Tongue (tissue), 2 donors: ENCODE results near the gene BSN. TPM values are rescaled to one million over a fixed set of nuclear protein-coding genes. Genes with fewer than 3 reads are reported as not detected.
A peak's percentile ranks its signal among the peaks of the same experiment; 100 is the strongest.

ENCODE experiments used
- DNase-seq: peaks from one replicate; pipeline ENCODE4 v3.0.0-alpha.2; 2015
- total RNA-seq: library from RNA; depleted of rRNA; stranded (reverse); fragments of >200 nt; gene quantifications from one replicate; pipeline ENCODE4 v1.2.3, GENCODE V29; 2014

BSN gene, protein sequence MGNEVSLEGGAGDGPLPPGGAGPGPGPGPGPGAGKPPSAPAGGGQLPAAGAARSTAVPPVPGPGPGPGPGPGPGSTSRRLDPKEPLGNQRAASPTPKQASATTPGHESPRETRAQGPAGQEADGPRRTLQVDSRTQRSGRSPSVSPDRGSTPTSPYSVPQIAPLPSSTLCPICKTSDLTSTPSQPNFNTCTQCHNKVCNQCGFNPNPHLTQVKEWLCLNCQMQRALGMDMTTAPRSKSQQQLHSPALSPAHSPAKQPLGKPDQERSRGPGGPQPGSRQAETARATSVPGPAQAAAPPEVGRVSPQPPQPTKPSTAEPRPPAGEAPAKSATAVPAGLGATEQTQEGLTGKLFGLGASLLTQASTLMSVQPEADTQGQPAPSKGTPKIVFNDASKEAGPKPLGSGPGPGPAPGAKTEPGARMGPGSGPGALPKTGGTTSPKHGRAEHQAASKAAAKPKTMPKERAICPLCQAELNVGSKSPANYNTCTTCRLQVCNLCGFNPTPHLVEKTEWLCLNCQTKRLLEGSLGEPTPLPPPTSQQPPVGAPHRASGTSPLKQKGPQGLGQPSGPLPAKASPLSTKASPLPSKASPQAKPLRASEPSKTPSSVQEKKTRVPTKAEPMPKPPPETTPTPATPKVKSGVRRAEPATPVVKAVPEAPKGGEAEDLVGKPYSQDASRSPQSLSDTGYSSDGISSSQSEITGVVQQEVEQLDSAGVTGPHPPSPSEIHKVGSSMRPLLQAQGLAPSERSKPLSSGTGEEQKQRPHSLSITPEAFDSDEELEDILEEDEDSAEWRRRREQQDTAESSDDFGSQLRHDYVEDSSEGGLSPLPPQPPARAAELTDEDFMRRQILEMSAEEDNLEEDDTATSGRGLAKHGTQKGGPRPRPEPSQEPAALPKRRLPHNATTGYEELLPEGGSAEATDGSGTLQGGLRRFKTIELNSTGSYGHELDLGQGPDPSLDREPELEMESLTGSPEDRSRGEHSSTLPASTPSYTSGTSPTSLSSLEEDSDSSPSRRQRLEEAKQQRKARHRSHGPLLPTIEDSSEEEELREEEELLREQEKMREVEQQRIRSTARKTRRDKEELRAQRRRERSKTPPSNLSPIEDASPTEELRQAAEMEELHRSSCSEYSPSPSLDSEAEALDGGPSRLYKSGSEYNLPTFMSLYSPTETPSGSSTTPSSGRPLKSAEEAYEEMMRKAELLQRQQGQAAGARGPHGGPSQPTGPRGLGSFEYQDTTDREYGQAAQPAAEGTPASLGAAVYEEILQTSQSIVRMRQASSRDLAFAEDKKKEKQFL (N-terminal part only)
- total RNA-seq, result 0.82 TPM

- peak; percentile 98 for DNase-seq
These were observed at the start of gene BSN for GRCh38 chr3:49553692-49554632. TSS of gene BSN (plus strand) at chr3:49554477. CDS start at chr3:49554603, 126 bp downstream.

GRCh38 chr3:49506906-49507305, 47.4 kb upstream of the BSN start:
- no peak for DNase-seq

- no peak for DNase-seq
These were observed 45.2 kb upstream of the BSN start for GRCh38 chr3:49509028-49509561.

DNA sequence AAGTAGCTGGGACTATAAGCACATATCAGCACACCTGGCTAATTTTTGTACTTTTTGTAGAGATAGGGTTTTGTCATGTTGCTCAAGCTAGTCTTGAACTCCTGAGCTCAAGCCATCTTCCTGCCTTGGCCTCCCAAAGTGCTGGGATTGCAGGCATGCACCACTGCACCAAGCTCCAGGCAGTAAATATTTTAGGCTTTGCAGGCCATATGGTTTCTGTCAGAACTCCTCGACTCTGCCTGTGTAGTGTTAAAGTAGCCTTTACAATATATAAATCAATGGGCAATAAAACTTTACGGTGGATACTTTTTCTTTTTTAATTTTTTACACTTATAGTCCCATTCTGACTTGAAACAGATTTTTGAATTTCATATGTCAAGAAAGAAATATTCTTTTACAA, 42.6 kb upstream of the BSN start:
- no peak for DNase-seq

DNA sequence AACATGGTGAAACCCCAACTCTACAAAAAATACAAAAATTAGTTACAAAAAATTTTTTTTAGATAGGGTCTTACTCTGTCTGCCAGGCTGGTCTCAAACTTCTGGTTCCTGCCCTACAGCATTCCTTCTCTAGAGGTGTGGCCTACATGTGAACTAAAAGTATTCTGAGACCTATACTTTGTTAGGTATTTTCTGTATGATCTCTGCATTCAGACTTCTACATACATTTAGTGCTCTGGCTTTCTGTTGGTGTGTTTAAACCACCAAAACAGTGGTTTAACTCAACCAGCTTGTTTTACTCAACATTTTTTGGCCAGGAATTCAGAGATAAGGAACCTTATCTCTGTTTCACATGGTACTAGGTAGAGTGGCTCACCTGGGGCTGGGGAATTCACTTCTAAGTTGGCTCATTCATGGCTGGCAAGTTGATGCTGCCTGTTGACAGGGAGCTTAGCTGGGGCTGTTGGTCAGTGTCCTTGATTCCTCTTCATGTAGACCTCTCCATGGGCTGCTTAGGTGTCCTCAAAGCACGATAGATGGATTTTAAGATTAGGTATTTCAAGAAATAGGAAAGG, 41.4 kb upstream of the BSN start:
- no peak for DNase-seq

DNA sequence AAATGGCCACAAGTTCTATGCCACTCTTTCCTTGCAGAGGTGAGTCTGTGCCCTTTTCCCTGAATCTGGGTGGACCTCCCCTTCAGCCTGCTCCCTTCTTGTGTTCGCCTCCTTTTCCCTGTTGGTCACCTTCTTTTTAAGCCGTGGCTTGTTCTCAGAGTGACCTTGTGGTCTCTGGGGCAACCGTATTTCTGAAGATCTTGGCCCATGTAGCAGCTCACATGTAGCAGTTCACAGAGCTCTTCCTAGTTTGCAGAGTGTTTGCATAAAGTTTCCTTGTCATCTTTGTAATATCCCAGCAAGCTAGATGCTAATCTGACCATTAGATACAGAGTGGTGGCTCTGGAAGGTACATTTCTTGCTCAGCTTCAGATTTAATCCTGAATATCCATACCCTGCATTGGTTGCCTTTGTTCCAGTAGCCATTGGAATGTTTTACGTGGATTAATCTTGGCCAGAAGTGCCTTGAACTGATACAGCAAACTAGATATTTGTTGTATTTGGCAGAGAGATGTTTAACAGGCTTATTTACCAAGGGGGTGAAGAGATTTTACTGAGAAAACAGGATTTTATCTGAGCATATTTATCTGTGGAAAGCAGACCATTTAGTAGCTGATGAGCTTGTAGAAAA, 40.7 kb upstream of the BSN start:
- DNase-seq, result no peak

DNA sequence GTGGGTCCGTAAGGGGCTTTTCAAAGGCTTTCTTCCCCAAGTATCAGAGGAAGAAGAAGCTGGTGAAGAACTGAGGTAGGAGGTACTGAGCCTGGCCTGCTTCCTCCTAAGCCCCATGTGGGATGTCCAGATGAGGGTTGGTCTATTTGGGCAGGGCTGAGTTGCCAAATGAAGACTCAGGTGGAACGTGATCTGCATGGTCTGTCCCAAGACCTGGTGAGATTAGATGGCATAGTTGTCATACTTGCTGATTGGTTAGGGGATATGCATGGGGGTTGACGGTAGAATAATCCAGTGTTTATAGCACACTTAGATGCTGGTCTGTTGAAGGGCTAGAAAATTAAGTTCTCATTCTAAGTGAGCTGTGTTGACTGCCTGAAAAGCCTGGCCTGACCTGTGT, 36.3 kb upstream of the BSN start:
- no peak for DNase-seq

- DNase-seq, result no peak
These were observed 35.8 kb upstream of the BSN start for GRCh38 chr3:49518441-49518840.

- peak; percentile 53 for DNase-seq
These were observed 35.0 kb upstream of the BSN start for GRCh38 chr3:49519296-49519695.

GRCh38 chr3:49519916-49520385, 34.3 kb upstream of the BSN start:
- no peak for DNase-seq

GRCh38 chr3:49523756-49524747, 30.2 kb upstream of the BSN start:
- no peak for DNase-seq

GRCh38 chr3:49529567-49529966, 24.7 kb upstream of the BSN start:
- DNase-seq, result no peak

- no peak for DNase-seq
These were observed 24.0 kb upstream of the BSN start for GRCh38 chr3:49530231-49530630.

DNA sequence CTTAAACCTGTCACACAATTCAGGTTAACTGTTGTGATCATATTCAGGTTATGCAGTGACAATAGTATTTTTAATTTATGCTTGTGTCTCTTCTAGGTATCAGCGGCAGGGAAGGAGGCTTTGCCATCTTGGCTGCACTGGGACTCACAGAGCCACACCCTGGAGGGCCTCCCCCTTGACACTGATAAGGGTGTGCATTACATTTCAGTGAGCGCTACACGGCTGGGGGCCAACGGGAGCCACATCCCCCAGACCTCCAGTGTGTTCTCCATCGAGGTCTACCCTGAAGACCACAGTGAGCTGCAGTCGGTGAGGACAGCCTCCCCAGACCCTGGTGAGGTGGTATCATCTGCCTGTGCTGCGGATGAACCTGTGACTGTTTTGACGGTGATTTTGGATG, 23.6 kb upstream of the BSN start:
- no peak for DNase-seq

DNA sequence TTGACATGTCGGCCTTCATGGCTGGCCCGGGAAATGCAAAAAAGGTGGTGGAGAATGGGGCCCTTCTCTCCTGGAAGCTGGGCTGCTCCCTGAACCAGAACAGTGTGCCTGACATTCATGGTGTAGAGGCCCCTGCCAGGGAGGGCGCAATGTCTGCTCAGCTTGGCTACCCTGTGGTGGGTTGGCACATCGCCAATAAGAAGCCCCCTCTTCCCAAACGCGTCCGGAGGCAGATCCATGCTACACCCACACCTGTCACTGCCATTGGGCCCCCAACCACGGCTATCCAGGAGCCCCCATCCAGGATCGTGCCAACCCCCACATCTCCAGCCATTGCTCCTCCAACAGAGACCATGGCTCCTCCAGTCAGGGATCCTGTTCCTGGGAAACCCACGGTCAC, 23.1 kb upstream of the BSN start:
- no peak for DNase-seq

DNA sequence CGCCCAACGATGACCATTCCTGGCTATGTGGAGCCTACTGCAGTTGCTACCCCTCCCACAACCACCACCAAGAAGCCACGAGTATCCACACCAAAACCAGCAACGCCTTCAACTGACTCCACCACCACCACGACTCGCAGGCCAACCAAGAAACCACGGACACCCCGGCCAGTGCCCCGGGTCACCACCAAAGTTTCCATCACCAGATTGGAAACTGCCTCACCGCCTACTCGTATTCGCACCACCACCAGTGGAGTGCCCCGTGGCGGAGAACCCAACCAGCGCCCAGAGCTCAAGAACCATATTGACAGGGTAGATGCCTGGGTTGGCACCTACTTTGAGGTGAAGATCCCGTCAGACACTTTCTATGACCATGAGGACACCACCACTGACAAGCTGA, 22.6 kb upstream of the BSN start:
- DNase-seq, result no peak

DNA sequence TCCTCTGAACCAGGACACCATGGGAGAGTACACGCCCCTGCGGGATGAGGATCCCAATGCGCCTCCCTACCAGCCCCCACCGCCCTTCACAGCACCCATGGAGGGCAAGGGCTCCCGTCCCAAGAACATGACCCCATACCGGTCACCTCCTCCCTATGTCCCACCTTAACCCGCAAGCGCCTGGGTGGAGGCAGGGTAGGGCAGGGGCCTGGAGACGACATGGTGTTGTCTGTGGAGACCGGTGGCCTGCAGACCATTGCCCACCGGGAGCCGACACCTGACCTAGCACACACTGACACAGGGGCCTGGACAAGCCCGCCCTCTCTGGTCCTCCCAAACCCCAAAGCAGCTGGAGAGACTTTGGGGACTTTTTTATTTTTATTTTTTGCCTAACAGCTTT, 21.2 kb upstream of the BSN start:
- no peak for DNase-seq

- no peak for DNase-seq
These were observed 20.3 kb upstream of the BSN start for GRCh38 chr3:49533786-49534519.
